K562 (cell line): Measurements from ENCODE around the gene AIPL1. TPM values are rescaled to one million over a fixed set of nuclear protein-coding genes. Genes with fewer than 3 reads are reported as not detected.
A peak's percentile ranks its signal among the peaks of the same experiment; 100 is the strongest.

Source experiments
- ATAC-seq: fragments of 200-7000 bp; cut with Tn5 transposase; 3 replicates; pipeline ENCODE4 v1.9.1; 2020; ENCODE audit warnings: moderate library complexity
- BruUV-seq: library from RNA; stranded (reverse); fragments of 400-500 nt; replicated peaks from 2 replicates; lab custom pipeline; 2021; lab: Mats Ljungman, UMichigan
- CTCF ChIA-PET: fragments of 300-600 bp; formaldehyde crosslinking; extraction: SDS; loops from one replicate; lab custom pipeline; 2021; ENCODE audit warnings: low intra/inter-chr PET ratio; lab: Yijun Ruan, JAX
- POLR2A ChIA-PET: fragments of 300-600, 350-650 bp; sonication (Branson Sonifier 250); formaldehyde crosslinking; extraction: SDS; loops from one replicate; lab custom pipeline; 2021; ENCODE audit warnings: antibody characterized with exemption, inconsistent platforms; lab: Yijun Ruan, JAX
- DNase-seq, 4 experiments: peaks; one replicate each; pipeline versions ENCODE4 v3.0.0 to v3.0.0-alpha.2; 2011 to 2018; ENCODE audit warnings: low spot score in 3 of 4, mixed read lengths in 3 of 4; ENCODE audit errors: extremely low read depth in 1 of 4
- FAIRE-seq: peaks from 2 replicates; lab custom pipeline; 2011; peaks lifted over from hg19 to GRCh38; lab: Jason Lieb, UNC
- H2AFZ ChIP-seq: 2 replicates; pipeline ENCODE4 v1.6.0; 2011; ENCODE audit warnings: low read depth, low read length, control low read depth, inconsistent platforms
- H3K27ac ChIP-seq: fragments of 200-600 bp; 3 replicates; pipeline ENCODE4 v1.8.0; 2011; ENCODE audit warnings: low read depth, mild to moderate bottlenecking, control low read depth, inconsistent platforms, low read length, moderate library complexity, mixed read lengths; ENCODE audit errors: extremely low read depth
- H3K27me3 ChIP-seq, 2 experiments: fragments of 300-600 bp in 1 of 2; 2 replicates in 1 of 2; 3 replicates in 1 of 2; pipeline versions ENCODE4 v1.6.0 to v1.8.0; 2011; ENCODE audit warnings: inconsistent platforms in 2 of 2, low read length in 2 of 2, mild to moderate bottlenecking in 1 of 2, mixed read lengths in 1 of 2, moderate library complexity in 1 of 2; ENCODE audit not compliant: control insufficient read depth in 2 of 2, insufficient read depth in 2 of 2
- H3K36me3 ChIP-seq: fragments of 300-600 bp; 3 replicates; pipeline ENCODE4 v1.8.0; 2011; ENCODE audit warnings: mild to moderate bottlenecking, low read length, inconsistent platforms; ENCODE audit not compliant: control insufficient read depth, insufficient read depth
- H3K4me1 ChIP-seq, 2 experiments: fragments of 200-600 bp in 1 of 2; replicated peaks in 1 of 2; 2 replicates in 1 of 2; 3 replicates in 1 of 2; pipeline versions ENCODE4 v1.5.1 to v1.8.0; 2011; ENCODE audit warnings: inconsistent platforms in 2 of 2, low read length in 2 of 2, mild to moderate bottlenecking in 1 of 2, mixed read lengths in 1 of 2, moderate library complexity in 1 of 2; ENCODE audit not compliant: control insufficient read depth in 2 of 2, insufficient read depth in 2 of 2
- H3K4me2 ChIP-seq: 2 replicates; pipeline ENCODE4 v1.6.1; 2011; ENCODE audit warnings: low read length, control low read depth, inconsistent platforms, mixed read lengths; ENCODE audit not compliant: insufficient read depth
- H3K4me3 ChIP-seq: fragments of 200-600 bp; sonication (generic), shearing (Covaris generic); 2 replicates; pipeline ENCODE4 v1.5.1; 2016; ENCODE audit warnings: control low read depth, inconsistent platforms
- H3K79me2 ChIP-seq: fragments of 200-600 bp; 3 replicates; pipeline ENCODE4 v1.8.0; 2011; ENCODE audit warnings: low read length, inconsistent platforms; ENCODE audit not compliant: control insufficient read depth, insufficient read depth
- H3K9ac ChIP-seq, 2 experiments: 2 replicates each; pipeline versions ENCODE4 v1.6.0 to v1.6.1; 2011; ENCODE audit warnings: low read depth in 2 of 2, low read length in 2 of 2, control low read depth in 1 of 2, inconsistent platforms in 1 of 2, mild to moderate bottlenecking in 1 of 2, mixed read lengths in 1 of 2; ENCODE audit not compliant: insufficient read depth in 1 of 2
- H3K9me1 ChIP-seq: one replicate; pipeline ENCODE4 v1.6.0; 2011; ENCODE audit warnings: inconsistent platforms, mild to moderate bottlenecking, low read length, moderate library complexity; ENCODE audit not compliant: control insufficient read depth, insufficient read depth
- H3K9me3 ChIP-seq: replicated peaks from 2 replicates; pipeline ENCODE4 v1.5.1; 2011; ENCODE audit warnings: low read depth, low read length, inconsistent platforms; ENCODE audit not compliant: control insufficient read depth, insufficient read depth
- H4K20me1 ChIP-seq: replicated peaks from 2 replicates; pipeline ENCODE4 v1.6.1; 2011; ENCODE audit warnings: low read length, inconsistent platforms, mixed read lengths; ENCODE audit not compliant: control insufficient read depth, insufficient read depth
- ARID1B ChIP-seq: fragments of 450-650 bp; IDR thresholded peaks from 2 replicates; pipeline ENCODE4 v1.6.1; 2016; ENCODE audit warnings: antibody characterized with exemption, mild to moderate bottlenecking, inconsistent platforms
- ARNT ChIP-seq, 2 experiments: fragments of 450-650 bp; IDR thresholded peaks; 2 replicates each; pipeline ENCODE4 v1.6.1; 2016; ENCODE audit warnings: mild to moderate bottlenecking in 1 of 2
- ELF1 ChIP-seq: fragments of 200-800 bp; sonication (Bioruptor generic); IDR thresholded peaks from 2 replicates; pipeline ENCODE4 v1.6.1; 2016; ENCODE audit warnings: missing genetic modification characterization, missing compliant biosample characterization
- LEF1 ChIP-seq: fragments of 450-650 bp; IDR thresholded peaks from 2 replicates; pipeline ENCODE4 v1.6.1; 2016; ENCODE audit warnings: mild to moderate bottlenecking
- MEF2A ChIP-seq: IDR thresholded peaks from 2 replicates; pipeline ENCODE4 v1.6.1; 2011; ENCODE audit warnings: low read depth, mild to moderate bottlenecking, low read length, moderate library complexity; ENCODE audit not compliant: control insufficient read depth
- NBN ChIP-seq: fragments of 450-650 bp; IDR thresholded peaks from 2 replicates; pipeline ENCODE4 v1.6.1; 2016; ENCODE audit warnings: low read depth, mild to moderate bottlenecking
- RFX1 ChIP-seq: fragments of 450-650 bp; IDR thresholded peaks from 2 replicates; pipeline ENCODE4 v1.6.1; 2016; ENCODE audit warnings: mild to moderate bottlenecking, moderate library complexity
- ZBTB2 ChIP-seq: fragments of 450-650 bp; IDR thresholded peaks from 2 replicates; pipeline ENCODE4 v1.6.1; 2016; ENCODE audit warnings: antibody characterized with exemption
- ZNF146 ChIP-seq: IDR thresholded peaks from one replicate; pipeline ENCODE4 v1.6.1; 2018; ENCODE audit warnings: missing compliant biosample characterization; ENCODE audit not compliant: unreplicated experiment
- WGBS: fragments of 100-300 bp; shearing (Covaris generic); methylation state at CpG from one replicate; pipeline ENCODE4 v1.1.6; 2016; ENCODE audit warnings: low coverage, mixed read lengths; ENCODE audit not compliant: insufficient coverage; ENCODE audit errors: missing lambda C conversion rate; 5-methylcytosine and 5-hydroxymethylcytosine counted together
- in situ Hi-C: fragments of 300-500 bp; cut with MboI; formaldehyde crosslinking; loops from 4 replicates; pipeline ENCODE4 v1.15.0; 2018; ENCODE audit warnings: inconsistent platforms, mixed read lengths
- intact Hi-C: fragments of 100-400 bp; cut with micrococcal nuclease; formaldehyde crosslinking; loops from 2 replicates; pipeline ENCODE4 v1.14.2; 2022
- polyA plus RNA-seq, 8 experiments: library from polyadenylated mRNA; depleted of rRNA in 4 of 8; stranded (reverse) in 5 of 8; unstranded in 3 of 8; fragments of >200 nt; fragmentation: Nextera tagmentation in 2 of 8; fragmentation: Illumina TruSeq in 1 of 8; extraction: Ambion mirVana in 2 of 8; extraction: Trizol in 1 of 8; gene quantifications; 2 replicates each; pipeline versions ENCODE4 v1.2.1 to v1.2.3, GENCODE V29; 2011 to 2014; ENCODE audit warnings: inconsistent platforms in 1 of 8, missing spikeins in 1 of 8
- total RNA-seq, 7 experiments: library from RNA; depleted of rRNA in 6 of 7; stranded (reverse); fragments of >200 nt in 6 of 7; fragmentation: Illumina TruSeq in 2 of 7; extraction: Trizol in 2 of 7; gene quantifications; 2 replicates each; pipeline versions ENCODE4 v1.2.1 to v1.2.3, GENCODE V29; 2011 to 2021; ENCODE audit warnings: low replicate concordance in 1 of 7

The AIPL1 gene
- total and polyA plus RNA-seq, 9 of the 15 experiments (the other 6 are each of a cell fraction or from before 2014, with no cell fraction given), result not detected

- TF ChIP-seq NBN, result no peak
- no peak for TF ChIP-seq MEF2A
- TF ChIP-seq ZBTB2, result no peak
- no peak for TF ChIP-seq ARID1B
- TF ChIP-seq LEF1, result no peak
- no peak for TF ChIP-seq ELF1 (tag)
- TF ChIP-seq ZNF146, result no peak
Observed at GRCh38 chr17:6394055-6394606, 40.8 kb downstream of the AIPL1 start (continued).

DNA sequence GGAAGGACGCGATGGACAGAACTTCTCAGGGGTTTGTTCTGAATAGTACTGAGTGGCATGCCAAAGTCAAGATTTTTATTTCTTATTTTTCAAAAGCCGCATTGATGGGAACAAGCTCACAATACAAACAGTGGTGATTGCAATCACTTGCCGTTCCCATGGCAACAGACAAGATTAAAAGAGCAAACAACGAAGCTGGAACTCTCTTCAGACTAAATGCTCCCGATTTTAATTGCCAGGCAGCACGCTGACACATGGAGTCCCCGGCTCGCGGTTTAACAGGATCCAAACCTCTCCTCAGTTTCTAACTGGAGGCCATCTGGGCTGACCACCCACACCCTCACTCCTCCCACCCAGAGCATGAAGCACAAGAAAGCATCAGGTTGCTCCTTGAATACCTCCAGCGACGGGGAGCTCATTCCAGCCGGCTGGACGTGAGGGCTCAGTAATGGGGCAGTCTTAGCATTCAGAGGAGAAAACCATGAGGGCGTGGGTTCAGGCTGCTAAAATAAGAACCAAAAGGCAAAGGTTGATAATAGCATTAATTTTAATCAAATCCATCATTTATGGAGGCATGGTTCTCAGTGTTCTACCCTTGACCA is 41.5 kb downstream of the AIPL1 start:
- POLR2A ChIA-PET, result no interaction called here
- in situ Hi-C loops (no loop called here), intact Hi-C loops (no loop called here)
- H3K79me2 ChIP-seq, result no peaks in the 10 kb centered on the region
- CTCF ChIA-PET, result no interaction called here
- H3K36me3 ChIP-seq, result no peaks in the 10 kb centered on the region
- no peaks in the 10 kb centered on the region for H4K20me1 ChIP-seq
- H3K27ac ChIP-seq, result no peak overlapping the region
- H3K9me3 ChIP-seq, result no peaks in the 10 kb centered on the region
- H3K4me1 ChIP-seq, result no peaks in the 10 kb centered on the region
- DNase-seq, result no peak
- no peak for FAIRE-seq
- peaks cover 3 to 43% of the 10 kb centered on the region in 2 experiments; a peak in 3 of 5 replicates for H3K27me3 ChIP-seq
- H3K9ac ChIP-seq, result no peak overlapping the region
- H3K4me2 ChIP-seq, result no peak overlapping the region
- TF ChIP-seq ARNT (IDR thresholded peaks at IDR 0.05) (no peak), RFX1 (peak; percentile 66)
- no peak overlapping the region for H2AFZ ChIP-seq
- H3K4me3 ChIP-seq, result no peak overlapping the region
- WGBS, result 3% methylated on average over 13 of the region's 15 CpGs
- no TSS peak for BruUV-seq
- ATAC-seq, result no peak
- H3K9me1 ChIP-seq, result no peaks in the 10 kb centered on the region
